ENCODE data around the gene ARF1.

ARF1 gene

GRCh38 chr1:228071839-228072657, 10.5 kb upstream of the ARF1 start:
- no peak for DNase-seq (ENCODE audit: low read depth)

- no peak for DNase-seq (ENCODE audit: low read depth)
Measured at GRCh38 chr1:228072658-228073043, 9.9 kb upstream of the ARF1 start.

DNA sequence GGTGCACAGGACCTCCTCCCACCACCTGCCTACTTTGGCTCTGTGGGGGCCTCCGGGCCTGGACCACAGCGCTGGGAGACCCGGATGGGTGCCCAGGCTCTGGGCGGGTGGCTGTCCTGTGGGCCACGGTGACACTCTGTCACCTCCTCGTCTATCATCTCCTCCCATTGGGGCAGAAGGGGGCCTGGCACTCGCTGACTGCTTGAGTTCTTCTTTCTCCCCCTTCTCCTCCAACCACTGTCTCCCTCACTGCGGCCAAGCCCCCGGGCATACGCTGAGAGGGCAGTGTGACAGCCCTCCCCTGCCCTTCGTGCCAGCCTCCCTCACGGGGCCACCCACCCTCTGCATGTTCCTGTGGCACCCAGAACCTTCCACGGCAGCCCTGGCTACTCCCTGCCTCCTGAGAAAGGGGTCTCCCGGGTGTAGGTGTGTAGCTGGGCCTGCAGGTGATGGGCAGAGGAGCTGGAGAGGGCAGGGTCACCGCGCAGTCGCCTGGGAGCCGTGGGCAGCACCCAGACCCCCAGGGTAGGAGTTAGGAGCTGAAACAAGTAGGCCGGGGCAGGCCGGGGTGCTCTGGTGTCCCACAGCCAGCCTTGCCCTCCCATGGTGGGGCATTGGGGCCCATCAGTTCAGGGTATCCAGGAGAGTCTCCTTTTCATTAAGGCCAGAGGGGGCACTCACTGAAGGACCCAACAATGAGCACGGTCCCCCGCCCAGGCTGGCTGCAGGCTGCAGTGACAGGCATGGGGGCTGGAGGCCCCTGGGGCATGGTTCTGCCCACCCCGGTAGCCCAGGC, 9.2 kb upstream of the ARF1 start:
- DNase-seq (ENCODE audit: low read depth), result no peak

DNA sequence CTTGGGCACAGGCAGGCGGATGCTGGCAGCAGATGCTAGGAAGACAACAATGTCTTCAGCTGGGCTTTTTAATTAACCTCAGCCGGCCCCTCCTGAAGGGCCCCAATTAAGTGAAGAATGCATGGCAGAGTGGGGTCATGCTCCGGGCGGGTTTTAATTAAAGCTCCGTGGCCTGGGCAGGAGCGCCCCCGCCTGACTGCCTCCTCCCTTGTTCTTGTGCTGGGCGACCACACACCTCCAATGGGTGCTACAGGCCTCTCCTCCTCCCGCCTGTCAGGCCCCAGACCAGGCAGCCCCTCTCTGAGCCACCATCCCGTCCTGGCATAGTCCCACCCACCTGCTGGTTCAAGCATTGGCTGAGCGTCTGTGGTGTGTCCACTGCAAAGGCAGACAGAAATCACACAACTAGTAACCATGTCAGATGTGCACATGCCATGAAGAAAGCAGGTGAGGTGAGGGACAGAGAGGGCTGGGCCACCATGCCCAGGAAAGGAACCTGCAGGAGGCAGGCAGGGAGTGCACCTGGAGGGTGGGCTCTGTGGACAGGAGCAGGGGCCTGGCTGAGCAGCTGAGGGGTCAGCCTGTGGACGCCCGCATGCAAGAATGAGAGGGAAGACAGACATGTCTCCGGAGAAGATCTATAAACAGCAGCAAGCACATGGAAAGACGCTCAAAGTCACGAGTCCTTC, 8.5 kb upstream of the ARF1 start:
- no peak for DNase-seq (ENCODE audit: low read depth)

GRCh38 chr1:228074954-228075730, 7.4 kb upstream of the ARF1 start:
- no peak for DNase-seq (ENCODE audit: low read depth)

- no peak for DNase-seq (ENCODE audit: low read depth)
Measured at GRCh38 chr1:228075801-228076271, 6.7 kb upstream of the ARF1 start.

GRCh38 chr1:228076796-228077430, 5.6 kb upstream of the ARF1 start:
- DNase-seq (ENCODE audit: low read depth), result no peak

- no peak for DNase-seq (ENCODE audit: low read depth)
Measured at GRCh38 chr1:228077565-228078330, 4.8 kb upstream of the ARF1 start.

DNA sequence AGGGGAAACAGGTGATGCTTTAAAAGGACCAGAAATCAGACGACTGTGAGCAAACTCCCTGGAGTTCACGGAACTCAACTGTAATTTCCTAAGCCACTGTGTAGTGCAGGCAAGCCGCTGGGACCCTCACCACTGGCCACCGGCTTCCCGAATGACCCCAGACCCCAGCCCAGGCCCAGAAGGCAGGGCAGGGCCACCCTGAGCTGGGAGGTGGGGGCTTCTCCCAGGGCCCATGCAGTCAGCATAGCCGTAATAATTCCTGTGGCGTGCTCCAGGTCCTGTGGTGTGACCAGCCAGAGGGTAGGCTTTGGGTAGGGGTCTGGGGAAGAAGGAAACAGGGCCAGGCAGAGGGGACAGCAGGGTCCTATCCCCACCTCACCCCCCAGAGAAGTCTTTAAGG, 3.5 kb upstream of the ARF1 start:
- no peak for DNase-seq (ENCODE audit: low read depth)

- no peak for DNase-seq (ENCODE audit: low read depth)
Measured at GRCh38 chr1:228079601-228080263, 2.8 kb upstream of the ARF1 start.

- no peak for DNase-seq (ENCODE audit: low read depth)
Measured at GRCh38 chr1:228081144-228081543, 1.4 kb upstream of the ARF1 start.

GRCh38 chr1:228081578-228082213, 812 bp upstream of the ARF1 start:
- DNase-seq (ENCODE audit: low read depth), result no peak

- peak; percentile 52 for DNase-seq (ENCODE audit: low read depth)
Measured at GRCh38 chr1:228082918-228083870, 686 bp downstream of the ARF1 start.

- no peak for DNase-seq (ENCODE audit: low read depth)
Measured at GRCh38 chr1:228083871-228084278, 1.4 kb downstream of the ARF1 start.

- peak; percentile 84 for DNase-seq (ENCODE audit: low read depth)
Measured at GRCh38 chr1:228084325-228084724, 1.8 kb downstream of the ARF1 start.

DNA sequence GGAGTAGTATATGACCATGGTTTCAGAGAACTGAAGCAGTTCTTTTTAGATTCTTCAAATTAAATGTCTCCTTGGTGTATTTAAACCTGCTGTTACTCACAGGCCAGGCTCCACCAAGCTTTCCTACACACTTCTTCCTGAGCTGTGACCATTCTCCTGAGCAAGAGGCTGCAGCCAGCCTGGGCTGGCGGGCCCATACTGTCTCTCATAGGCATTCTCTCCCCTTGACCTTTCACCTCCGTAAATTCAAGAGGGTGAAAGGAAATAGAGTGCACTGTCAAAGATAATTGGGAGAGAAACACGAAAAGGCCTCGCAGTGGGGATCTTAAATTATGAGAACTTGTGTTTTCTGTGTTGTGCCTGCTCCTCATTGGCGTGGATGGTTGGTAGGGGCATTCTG, 2.3 kb downstream of the ARF1 start:
- no peak for DNase-seq (ENCODE audit: low read depth)

GRCh38 chr1:228085287-228085951, 2.9 kb downstream of the ARF1 start:
- peak; percentile 70 for DNase-seq (ENCODE audit: low read depth)

DNA sequence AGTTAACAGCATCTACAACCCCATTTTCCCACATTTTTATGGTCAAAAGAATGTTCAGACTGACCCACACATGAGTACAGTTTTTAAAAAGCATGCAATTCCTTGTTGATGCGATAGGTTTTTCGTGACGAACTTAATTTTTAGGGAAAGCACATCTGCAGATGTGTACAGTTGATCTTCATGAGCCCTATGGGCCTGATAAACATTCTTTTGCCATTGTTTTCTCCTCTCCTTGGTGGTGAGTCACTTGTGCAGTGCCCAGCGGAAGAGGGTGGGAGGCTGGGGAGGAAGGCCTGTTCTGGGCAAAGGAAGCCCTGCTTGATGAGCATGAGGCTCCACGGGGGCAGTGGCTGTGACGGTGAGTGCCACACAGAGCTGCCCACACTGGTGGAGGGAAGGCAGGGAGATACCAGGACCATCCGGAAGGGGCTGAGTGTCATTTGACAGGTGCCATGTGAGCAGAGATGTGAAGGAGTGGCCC, 5.3 kb downstream of the ARF1 start:
- DNase-seq (ENCODE audit: low read depth), result peak; percentile 58

Measured in fibroblast of gingiva (primary cell).